ENCODE results near the gene PAPPA. TPM values are rescaled to one million over a fixed set of nuclear protein-coding genes. Genes with fewer than 3 reads are reported as not detected.

Gene PAPPA
- total RNA-seq, 1 experiment from 2014 or later: 7.0 TPM

DNA sequence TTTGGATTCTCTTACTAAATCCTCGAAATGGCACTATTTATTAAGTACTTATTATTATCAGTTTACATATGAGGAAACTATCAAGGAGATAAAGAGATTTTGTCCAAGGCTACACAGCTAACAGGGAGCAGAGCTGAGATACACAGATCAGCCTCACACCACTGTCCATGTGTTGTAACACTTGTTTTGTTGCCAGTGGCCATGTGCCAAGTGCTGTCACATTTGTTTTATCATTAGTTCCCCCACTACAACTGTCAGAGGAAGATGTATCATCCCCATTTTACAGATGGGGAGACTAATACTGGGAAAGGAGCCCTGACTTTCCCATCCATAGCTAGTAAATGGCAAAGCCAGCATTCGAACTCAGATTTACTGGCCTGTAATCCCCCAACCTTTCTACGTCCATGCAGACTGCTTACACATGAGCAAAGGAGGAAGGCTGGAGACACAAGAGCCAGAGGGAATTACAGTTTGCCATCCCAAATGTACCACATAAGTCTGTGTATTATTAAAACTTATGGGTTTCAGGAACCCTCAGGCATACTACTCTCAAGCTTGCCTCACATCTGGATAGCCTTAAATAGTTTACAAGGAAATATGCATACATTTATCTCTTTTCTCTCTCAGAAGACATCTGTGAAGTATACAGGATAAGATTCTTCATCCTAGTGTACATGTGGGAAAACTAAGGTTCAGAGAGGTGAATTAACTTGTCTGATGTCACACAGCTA is 25.1 kb downstream of the PAPPA start:
- Mint-ChIP-seq H3K4me3 (ENCODE audit: unreplicated experiment) (no peak overlapping the region), H3K9me3 (ENCODE audit: unreplicated experiment) (no peaks in the 10 kb centered on the region), H3K36me3 (ENCODE audit: insufficient read depth, unreplicated experiment) (no peaks in the 10 kb centered on the region), H3K27ac (ENCODE audit: low read depth, unreplicated experiment) (no peak overlapping the region), H3K4me1 (ENCODE audit: insufficient read depth, unreplicated experiment) (peaks cover 16% of the 10 kb centered on the region), H3K27me3 (ENCODE audit: insufficient read depth, unreplicated experiment) (no peaks in the 10 kb centered on the region)
- no TSS peak for BruUV-seq (replicated peaks)
- DNase-seq (ENCODE audit: unreplicated experiment): peak; percentile 46
- CTCF ChIA-PET: interaction anchor here (0.7 to 1.0 kb wide), 3 partner anchors 25 to 587 kb away, joined by 3 read pairs; partner anchors contain the start of gene PAPPA
- POLR2A ChIA-PET: interaction anchor here (0.5 to 1.1 kb wide), 3 partner anchors 32 to 180 kb away, joined by 3 read pairs; no protein-coding TSS in a partner anchor
- intact Hi-C loops (cut with micrococcal nuclease): no loop called here
- TF ChIP-seq CTCF (IDR thresholded peaks at IDR 0.05; ENCODE audit: unreplicated experiment): no peak

GRCh38 chr9:116179568-116179967 is 26.0 kb downstream of the PAPPA start:
- Mint-ChIP-seq H3K4me3 (ENCODE audit: unreplicated experiment) (no peak overlapping the region), H3K4me1 (ENCODE audit: insufficient read depth, unreplicated experiment) (peaks cover 16% of the 10 kb centered on the region), H3K27me3 (ENCODE audit: insufficient read depth, unreplicated experiment) (no peaks in the 10 kb centered on the region), H3K36me3 (ENCODE audit: insufficient read depth, unreplicated experiment) (no peaks in the 10 kb centered on the region), H3K9me3 (ENCODE audit: unreplicated experiment) (no peaks in the 10 kb centered on the region), H3K27ac (ENCODE audit: low read depth, unreplicated experiment) (no peak overlapping the region)
- intact Hi-C loops (cut with micrococcal nuclease): no loop called here
- TF ChIP-seq CTCF (IDR thresholded peaks at IDR 0.05; ENCODE audit: unreplicated experiment): no peak
- CTCF ChIA-PET: interaction anchor here (0.9 to 1.0 kb wide), 2 partner anchors 236 to 588 kb away, joined by 3 read pairs; no protein-coding TSS in a partner anchor
- BruUV-seq (replicated peaks): no TSS peak
- POLR2A ChIA-PET: interaction anchor here (0.5 kb wide), 1 partner anchor 135 kb away, joined by 3 read pairs; no protein-coding TSS in a partner anchor
- no peak for DNase-seq (ENCODE audit: unreplicated experiment)

- no peaks in the 10 kb centered on the region for H3K27me3 Mint-ChIP-seq (ENCODE audit: insufficient read depth, unreplicated experiment)
- ChIA-PET POLR2A (no interaction called here), CTCF (interaction anchor here (1.1 kb wide), 1 partner anchor 30 kb away, joined by 3 read pairs; no protein-coding TSS in a partner anchor)
- no peak overlapping the region for H3K4me3 Mint-ChIP-seq (ENCODE audit: unreplicated experiment)
- no TSS peak for BruUV-seq (replicated peaks)
- H3K27ac Mint-ChIP-seq (ENCODE audit: low read depth, unreplicated experiment): no peak overlapping the region
- H3K36me3 Mint-ChIP-seq (ENCODE audit: insufficient read depth, unreplicated experiment): no peaks in the 10 kb centered on the region
- no peaks in the 10 kb centered on the region for H3K9me3 Mint-ChIP-seq (ENCODE audit: unreplicated experiment)
- peaks cover 9% of the 10 kb centered on the region for H3K4me1 Mint-ChIP-seq (ENCODE audit: insufficient read depth, unreplicated experiment)
- DNase-seq (ENCODE audit: unreplicated experiment): peak; percentile 32
- no peak for TF ChIP-seq CTCF (IDR thresholded peaks at IDR 0.05; ENCODE audit: unreplicated experiment)
- intact Hi-C loops (cut with micrococcal nuclease): no loop called here
Observed at GRCh38 chr9:116181853-116182610, 28.4 kb downstream of the PAPPA start.

- Mint-ChIP-seq H3K36me3 (ENCODE audit: insufficient read depth, unreplicated experiment) (no peaks in the 10 kb centered on the region), H3K4me3 (ENCODE audit: unreplicated experiment) (no peak overlapping the region), H3K27me3 (ENCODE audit: insufficient read depth, unreplicated experiment) (no peaks in the 10 kb centered on the region), H3K27ac (ENCODE audit: low read depth, unreplicated experiment) (no peak overlapping the region), H3K4me1 (ENCODE audit: insufficient read depth, unreplicated experiment) (peaks cover 9% of the 10 kb centered on the region), H3K9me3 (ENCODE audit: unreplicated experiment) (no peaks in the 10 kb centered on the region)
- POLR2A ChIA-PET: no interaction called here
- intact Hi-C loops (cut with micrococcal nuclease): no loop called here
- TF ChIP-seq CTCF (IDR thresholded peaks at IDR 0.05; ENCODE audit: unreplicated experiment): no peak
- no TSS peak for BruUV-seq (replicated peaks)
- CTCF ChIA-PET: interaction anchor here (1.1 kb wide), 1 partner anchor 31 kb away, joined by 3 read pairs; no protein-coding TSS in a partner anchor
- DNase-seq (ENCODE audit: unreplicated experiment): no peak
Observed at GRCh38 chr9:116182876-116183275, 29.3 kb downstream of the PAPPA start.
